ENCODE measurements around the gene C1orf50.

The C1orf50 gene

DNA sequence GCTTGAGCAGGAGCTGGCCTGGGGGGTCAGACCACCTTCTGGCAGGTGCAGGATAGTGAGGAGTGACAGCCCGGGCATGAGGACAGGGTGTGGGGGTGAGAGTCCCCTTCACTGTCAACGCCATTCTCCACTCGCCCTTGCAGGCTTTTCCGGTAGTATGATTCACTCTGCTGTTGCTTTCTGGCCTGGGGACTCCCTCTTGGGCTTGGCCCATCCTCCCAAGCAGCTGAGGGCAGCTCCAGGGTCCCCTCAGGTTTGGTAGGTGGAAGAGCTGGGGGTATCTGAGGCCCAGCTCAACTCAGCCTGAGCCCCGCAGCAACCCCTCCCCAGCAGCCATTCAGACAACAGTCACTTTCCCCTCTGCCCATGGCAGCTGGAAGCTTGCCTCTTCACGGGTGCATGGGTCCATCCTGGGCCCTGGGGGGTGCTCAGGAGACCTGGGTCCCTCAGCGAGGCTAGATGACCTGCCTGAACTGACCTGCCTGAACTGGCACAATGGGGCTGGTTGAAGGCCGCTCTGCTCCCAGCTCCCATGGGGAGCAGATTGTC lies 28.3 kb upstream of the C1orf50 start:
- Histone ChIP-seq H3K27me3 (ENCODE audit: insufficient read depth, poor library complexity, severe bottlenecking) (no peaks in the 10 kb centered on the region), H3K27ac (replicated peaks) (no peak overlapping the region), H3K4me3 (replicated peaks; ENCODE audit: insufficient read depth, low read length) (no peak overlapping the region)
- no peak for DNase-seq (ENCODE audit: low read depth in 1 of 2, low spot score in 1 of 2)
- TF ChIP-seq GABPA (IDR thresholded peaks at IDR 0.05; ENCODE audit: low read depth), result no peak

DNA sequence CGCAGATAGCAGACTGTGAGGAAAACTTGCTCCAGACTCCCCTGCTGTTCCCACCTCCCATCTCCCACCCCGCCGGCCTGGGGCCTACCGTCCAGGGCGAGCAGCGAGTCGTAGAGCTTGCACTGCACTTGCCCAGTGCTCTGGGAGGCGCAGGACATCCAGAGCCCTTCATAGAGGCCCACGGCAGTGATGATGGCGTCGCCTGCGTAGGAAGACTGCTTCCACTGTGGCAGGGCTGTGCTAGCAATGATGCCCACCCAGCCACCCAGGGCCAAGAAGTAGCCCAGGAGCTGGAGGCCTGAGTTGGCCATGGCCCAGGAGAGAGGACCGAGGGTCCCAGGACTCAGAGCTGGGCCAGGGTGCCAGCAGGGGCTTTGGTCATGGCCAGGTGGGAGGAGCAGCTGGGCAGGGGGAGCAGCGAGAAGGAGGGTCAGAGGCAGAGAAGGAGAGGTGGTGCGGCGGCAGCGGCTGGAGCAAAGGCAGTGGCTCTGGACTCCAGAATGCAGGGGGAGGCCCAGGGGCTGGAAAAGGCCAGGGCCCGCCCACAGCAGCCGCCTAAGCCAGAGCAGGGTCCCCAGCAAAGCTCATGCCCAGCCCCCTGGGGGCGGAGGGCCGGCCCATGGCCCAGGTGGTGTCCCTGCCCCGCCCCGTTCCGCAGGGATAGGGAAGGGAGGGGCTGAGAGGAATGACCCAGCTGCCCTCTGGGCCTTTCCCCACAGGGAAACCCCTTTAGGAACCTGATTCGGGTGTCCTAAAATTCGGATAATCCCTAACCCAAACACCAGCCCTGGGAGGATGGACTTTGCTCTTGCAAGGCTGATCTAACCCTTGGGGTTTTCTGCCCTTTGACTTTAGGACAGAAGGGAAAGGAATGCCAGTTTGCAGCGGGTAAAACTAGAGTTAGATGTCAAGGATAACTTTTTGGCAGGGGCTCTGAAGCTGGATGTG lies 27.0 kb upstream of the C1orf50 start, which contains the start of gene CLDN19:
CLDN19 (minus strand) TSS at position 484 of the 948 bp plus-strand sequence; CDS start at position 311, 173 bp downstream.
- TF ChIP-seq, protein P1, sequence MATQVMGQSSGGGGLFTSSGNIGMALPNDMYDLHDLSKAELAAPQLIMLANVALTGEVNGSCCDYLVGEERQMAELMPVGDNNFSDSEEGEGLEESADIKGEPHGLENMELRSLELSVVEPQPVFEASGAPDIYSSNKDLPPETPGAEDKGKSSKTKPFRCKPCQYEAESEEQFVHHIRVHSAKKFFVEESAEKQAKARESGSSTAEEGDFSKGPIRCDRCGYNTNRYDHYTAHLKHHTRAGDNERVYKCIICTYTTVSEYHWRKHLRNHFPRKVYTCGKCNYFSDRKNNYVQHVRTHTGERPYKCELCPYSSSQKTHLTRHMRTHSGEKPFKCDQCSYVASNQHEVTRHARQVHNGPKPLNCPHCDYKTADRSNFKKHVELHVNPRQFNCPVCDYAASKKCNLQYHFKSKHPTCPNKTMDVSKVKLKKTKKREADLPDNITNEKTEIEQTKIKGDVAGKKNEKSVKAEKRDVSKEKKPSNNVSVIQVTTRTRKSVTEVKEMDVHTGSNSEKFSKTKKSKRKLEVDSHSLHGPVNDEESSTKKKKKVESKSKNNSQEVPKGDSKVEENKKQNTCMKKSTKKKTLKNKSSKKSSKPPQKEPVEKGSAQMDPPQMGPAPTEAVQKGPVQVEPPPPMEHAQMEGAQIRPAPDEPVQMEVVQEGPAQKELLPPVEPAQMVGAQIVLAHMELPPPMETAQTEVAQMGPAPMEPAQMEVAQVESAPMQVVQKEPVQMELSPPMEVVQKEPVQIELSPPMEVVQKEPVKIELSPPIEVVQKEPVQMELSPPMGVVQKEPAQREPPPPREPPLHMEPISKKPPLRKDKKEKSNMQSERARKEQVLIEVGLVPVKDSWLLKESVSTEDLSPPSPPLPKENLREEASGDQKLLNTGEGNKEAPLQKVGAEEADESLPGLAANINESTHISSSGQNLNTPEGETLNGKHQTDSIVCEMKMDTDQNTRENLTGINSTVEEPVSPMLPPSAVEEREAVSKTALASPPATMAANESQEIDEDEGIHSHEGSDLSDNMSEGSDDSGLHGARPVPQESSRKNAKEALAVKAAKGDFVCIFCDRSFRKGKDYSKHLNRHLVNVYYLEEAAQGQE (IDR thresholded peaks at IDR 0.05; ENCODE audit: insufficient replicate concordance, low read depth), result no peak
- TF ChIP-seq SPI1 (IDR thresholded peaks at IDR 0.05; ENCODE audit: borderline replicate concordance, low read depth) (no peak), POLR2AphosphoS5 (IDR thresholded peaks at IDR 0.05; ENCODE audit: low read depth) (no peak), GABPA (IDR thresholded peaks at IDR 0.05; ENCODE audit: low read depth) (no peak)
- TF ChIP-seq, protein P2, sequence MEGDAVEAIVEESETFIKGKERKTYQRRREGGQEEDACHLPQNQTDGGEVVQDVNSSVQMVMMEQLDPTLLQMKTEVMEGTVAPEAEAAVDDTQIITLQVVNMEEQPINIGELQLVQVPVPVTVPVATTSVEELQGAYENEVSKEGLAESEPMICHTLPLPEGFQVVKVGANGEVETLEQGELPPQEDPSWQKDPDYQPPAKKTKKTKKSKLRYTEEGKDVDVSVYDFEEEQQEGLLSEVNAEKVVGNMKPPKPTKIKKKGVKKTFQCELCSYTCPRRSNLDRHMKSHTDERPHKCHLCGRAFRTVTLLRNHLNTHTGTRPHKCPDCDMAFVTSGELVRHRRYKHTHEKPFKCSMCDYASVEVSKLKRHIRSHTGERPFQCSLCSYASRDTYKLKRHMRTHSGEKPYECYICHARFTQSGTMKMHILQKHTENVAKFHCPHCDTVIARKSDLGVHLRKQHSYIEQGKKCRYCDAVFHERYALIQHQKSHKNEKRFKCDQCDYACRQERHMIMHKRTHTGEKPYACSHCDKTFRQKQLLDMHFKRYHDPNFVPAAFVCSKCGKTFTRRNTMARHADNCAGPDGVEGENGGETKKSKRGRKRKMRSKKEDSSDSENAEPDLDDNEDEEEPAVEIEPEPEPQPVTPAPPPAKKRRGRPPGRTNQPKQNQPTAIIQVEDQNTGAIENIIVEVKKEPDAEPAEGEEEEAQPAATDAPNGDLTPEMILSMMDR (IDR thresholded peaks at IDR 0.05; ENCODE audit: insufficient read depth, low read length), result no peak
- H3K27ac ChIP-seq (replicated peaks), result no peak within 1 kb of the TSS
- H3K27me3 ChIP-seq (ENCODE audit: insufficient read depth, poor library complexity, severe bottlenecking), result no peaks in the 10 kb centered on the region
- H3K4me3 ChIP-seq (replicated peaks; ENCODE audit: insufficient read depth, low read length), result no peak within 1 kb of the TSS
- DNase-seq (ENCODE audit: low read depth in 1 of 2, low spot score in 1 of 2), result no peak

DNA sequence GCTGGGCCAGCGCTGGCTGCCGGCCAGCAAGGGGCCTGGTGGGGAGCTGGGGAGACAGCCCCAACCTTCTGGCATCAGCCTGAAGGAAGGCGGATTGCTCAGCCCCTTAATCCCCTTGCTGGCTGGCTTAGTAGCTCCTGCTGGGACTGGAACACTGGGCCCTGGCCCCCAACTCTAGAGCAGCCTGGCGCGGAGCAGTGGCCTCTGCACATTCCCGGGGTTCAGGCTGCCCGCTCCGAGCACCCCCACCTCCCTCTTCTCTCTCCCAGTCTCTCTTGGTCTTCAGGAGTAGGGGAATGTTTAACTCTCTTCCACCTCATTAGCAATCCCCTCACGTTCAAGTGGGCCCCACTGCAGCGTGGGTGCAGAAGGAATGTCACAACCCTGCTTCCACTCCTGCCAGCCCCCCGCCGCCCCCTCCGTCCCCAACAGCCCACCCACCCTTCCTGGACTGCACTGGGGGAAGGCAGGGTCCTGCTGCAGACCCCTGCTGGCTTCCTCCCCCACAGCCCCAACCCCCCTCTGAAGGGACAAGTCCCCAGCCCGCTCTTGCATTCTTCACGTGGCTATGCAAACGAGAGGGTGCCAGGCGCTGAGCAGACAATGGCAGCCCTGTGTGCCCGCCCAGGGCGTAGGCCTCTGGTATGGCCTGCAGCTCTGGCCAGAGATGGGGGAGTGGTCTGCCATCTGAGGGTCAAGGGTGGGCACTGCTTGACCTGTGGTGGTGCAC lies 26.0 kb upstream of the C1orf50 start:
- H3K4me3 ChIP-seq (replicated peaks; ENCODE audit: insufficient read depth, low read length), result no peak overlapping the region
- TF ChIP-seq SPI1 (IDR thresholded peaks at IDR 0.05; ENCODE audit: borderline replicate concordance, low read depth) (no peak), POLR2AphosphoS5 (IDR thresholded peaks at IDR 0.05; ENCODE audit: low read depth) (no peak), GABPA (IDR thresholded peaks at IDR 0.05; ENCODE audit: low read depth) (no peak)
- TF ChIP-seq, protein P2 (IDR thresholded peaks at IDR 0.05; ENCODE audit: insufficient read depth, low read length), result no peak
- TF ChIP-seq, protein P1 (IDR thresholded peaks at IDR 0.05; ENCODE audit: insufficient replicate concordance, low read depth), result no peak
- DNase-seq (ENCODE audit: low read depth in 1 of 2, low spot score in 1 of 2), result no peak
- no peaks in the 10 kb centered on the region for H3K27me3 ChIP-seq (ENCODE audit: insufficient read depth, poor library complexity, severe bottlenecking)
- H3K27ac ChIP-seq (replicated peaks), result no peak overlapping the region

DNA sequence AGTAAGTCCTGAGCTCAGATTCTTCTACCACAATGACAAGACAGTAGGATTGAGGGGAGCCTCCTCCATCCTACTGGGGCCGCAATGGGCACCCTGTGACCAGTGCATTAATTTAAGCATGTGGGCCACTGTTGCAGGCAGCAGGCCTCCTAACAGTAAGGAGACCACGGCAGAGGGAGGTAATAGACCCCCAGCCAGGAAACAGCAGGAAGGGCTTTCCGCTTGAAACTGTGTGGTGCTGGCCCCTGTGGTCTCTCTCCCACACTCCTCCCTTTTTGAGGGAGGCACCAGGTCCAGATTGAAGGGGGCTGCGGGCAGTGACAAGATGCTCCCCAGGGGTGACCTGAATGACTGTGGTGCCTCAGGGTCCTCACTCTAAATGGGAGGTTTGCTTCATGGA lies 25.3 kb upstream of the C1orf50 start:
- Histone ChIP-seq H3K4me3 (replicated peaks; ENCODE audit: insufficient read depth, low read length) (no peak overlapping the region), H3K27ac (replicated peaks) (no peak overlapping the region), H3K27me3 (ENCODE audit: insufficient read depth, poor library complexity, severe bottlenecking) (no peaks in the 10 kb centered on the region)
- TF ChIP-seq POLR2AphosphoS5 (IDR thresholded peaks at IDR 0.05; ENCODE audit: low read depth) (no peak), GABPA (IDR thresholded peaks at IDR 0.05; ENCODE audit: low read depth) (no peak), SPI1 (IDR thresholded peaks at IDR 0.05; ENCODE audit: borderline replicate concordance, low read depth) (no peak)
- TF ChIP-seq, protein P1 (IDR thresholded peaks at IDR 0.05; ENCODE audit: insufficient replicate concordance, low read depth), result no peak
- TF ChIP-seq, protein P2 (IDR thresholded peaks at IDR 0.05; ENCODE audit: insufficient read depth, low read length), result no peak
- no peak for DNase-seq (ENCODE audit: low read depth in 1 of 2, low spot score in 1 of 2)

All from HL-60 (cell line).